ENCODE measurements around the gene IRS1.

The IRS1 gene

GRCh38 chr2:226825056-226825455, 25.4 kb upstream of the IRS1 start:
- DNase-seq (ENCODE audit: low read depth) = no peak

- no peak for DNase-seq (ENCODE audit: low read depth)
These were observed 19.3 kb upstream of the IRS1 start for GRCh38 chr2:226818930-226819329.

- DNase-seq (ENCODE audit: low read depth) = no peak
These were observed 13.6 kb upstream of the IRS1 start for GRCh38 chr2:226813148-226813701.

- DNase-seq (ENCODE audit: low read depth) = no peak
These were observed 3.8 kb upstream of the IRS1 start for GRCh38 chr2:226803410-226803809.

GRCh38 chr2:226802573-226802972, 3.0 kb upstream of the IRS1 start:
- peak; percentile 79 for DNase-seq (ENCODE audit: low read depth)

- DNase-seq (ENCODE audit: low read depth) = no peak
These were observed 1.5 kb upstream of the IRS1 start for GRCh38 chr2:226800941-226801784.

- DNase-seq (ENCODE audit: low read depth) = no peak
These were observed 638 bp upstream of the IRS1 start for GRCh38 chr2:226799976-226800940.

- DNase-seq (ENCODE audit: low read depth) = no peak
These were observed 1.0 kb downstream of the IRS1 start for GRCh38 chr2:226798422-226799210.

- DNase-seq (ENCODE audit: low read depth) = no peak
These were observed 1.6 kb downstream of the IRS1 start for GRCh38 chr2:226797989-226798421.

- no peak for DNase-seq (ENCODE audit: low read depth)
These were observed 2.2 kb downstream of the IRS1 start for GRCh38 chr2:226797289-226797988.

GRCh38 chr2:226796840-226797288, 2.8 kb downstream of the IRS1 start:
- no peak for DNase-seq (ENCODE audit: low read depth)

- DNase-seq (ENCODE audit: low read depth) = no peak
These were observed 3.4 kb downstream of the IRS1 start for GRCh38 chr2:226796012-226796839.

- DNase-seq (ENCODE audit: low read depth) = no peak
These were observed 4.2 kb downstream of the IRS1 start for GRCh38 chr2:226795281-226796011.

- DNase-seq (ENCODE audit: low read depth) = no peak
These were observed 4.9 kb downstream of the IRS1 start for GRCh38 chr2:226794751-226795171.

GRCh38 chr2:226794196-226794661, 5.4 kb downstream of the IRS1 start:
- DNase-seq (ENCODE audit: low read depth) = no peak

- no peak for DNase-seq (ENCODE audit: low read depth)
These were observed 6.0 kb downstream of the IRS1 start for GRCh38 chr2:226793646-226794045.

GRCh38 chr2:226792155-226792881, 7.3 kb downstream of the IRS1 start:
- no peak for DNase-seq (ENCODE audit: low read depth)

- no peak for DNase-seq (ENCODE audit: low read depth)
These were observed 8.0 kb downstream of the IRS1 start for GRCh38 chr2:226791487-226792081.

All from HS-5 (cell line).